Ecto neural progenitor cell (in vitro differentiated cells): ENCODE results near the gene PKLR.
A peak's percentile ranks its signal among the peaks of the same experiment; 100 is the strongest.
"Not testable (repeated sequence)": the region's sequence is repeated elsewhere in the genome, so short reads cannot be mapped to it uniquely, and the experiment has no call there.

Experiments
- DNase-seq: peaks from one replicate; pipeline ENCODE4 v3.0.0-alpha.2; 2018; ENCODE audit warnings: low spot score

The PKLR gene

GRCh38 chr1:155301342-155301841 is at the start of gene PKLR:
Gene PKLR (minus strand): TSS chr1:155301438. CDS start chr1:155301395, 43 bp downstream.
- DNase-seq: no peak

DNA sequence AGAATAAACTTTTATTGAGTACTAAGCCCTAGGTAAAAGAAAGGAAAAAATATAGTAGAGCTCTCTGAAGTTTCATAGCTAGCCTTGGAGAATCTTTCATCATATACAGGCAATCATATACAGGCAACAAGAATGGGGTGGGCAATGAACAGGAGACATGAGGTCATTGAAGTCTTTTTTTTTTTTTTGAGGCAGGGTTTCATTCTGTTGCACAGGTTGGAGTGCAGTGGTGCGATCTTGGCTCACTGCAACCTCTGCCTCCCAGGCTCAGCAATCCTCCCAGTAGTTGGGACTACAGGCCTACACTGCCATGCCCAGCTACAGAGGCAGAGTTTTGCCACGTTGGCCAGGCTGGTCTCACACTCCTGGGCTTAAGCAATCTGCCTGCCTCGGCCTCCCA is 41.6 kb upstream of the PKLR start:
- DNase-seq: no peak

- DNase-seq: no peak
Measured at GRCh38 chr1:155339515-155340097, 38.4 kb upstream of the PKLR start.

- DNase-seq: no peak
Measured at GRCh38 chr1:155334962-155335361, 33.7 kb upstream of the PKLR start.

GRCh38 chr1:155329980-155330598 is 28.9 kb upstream of the PKLR start:
- no peak for DNase-seq

- DNase-seq: not testable (repeated sequence)
Measured at GRCh38 chr1:155328856-155329255, 27.6 kb upstream of the PKLR start.

DNA sequence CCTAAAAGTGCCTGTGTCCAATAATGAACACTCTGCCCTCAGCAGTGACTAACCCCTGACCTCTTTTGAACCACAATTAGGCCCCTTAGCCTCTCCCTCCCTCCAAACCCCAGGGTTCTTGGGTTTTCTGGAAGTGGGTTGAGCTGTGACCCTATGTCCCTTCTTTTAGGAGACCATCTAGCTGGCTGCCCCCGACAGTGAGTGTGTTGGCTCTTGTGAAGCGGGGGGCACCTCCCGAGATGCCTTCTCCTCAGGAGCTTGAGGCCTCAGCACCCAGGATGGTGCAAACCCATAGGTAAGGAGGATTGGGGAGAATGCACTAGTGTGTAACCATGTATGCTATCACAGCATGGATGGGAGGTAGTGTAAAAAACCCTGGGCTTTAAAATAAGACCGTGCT is 26.7 kb upstream of the PKLR start:
- no peak for DNase-seq

- DNase-seq: no peak
Measured at GRCh38 chr1:155326631-155327037, 25.4 kb upstream of the PKLR start.

DNA sequence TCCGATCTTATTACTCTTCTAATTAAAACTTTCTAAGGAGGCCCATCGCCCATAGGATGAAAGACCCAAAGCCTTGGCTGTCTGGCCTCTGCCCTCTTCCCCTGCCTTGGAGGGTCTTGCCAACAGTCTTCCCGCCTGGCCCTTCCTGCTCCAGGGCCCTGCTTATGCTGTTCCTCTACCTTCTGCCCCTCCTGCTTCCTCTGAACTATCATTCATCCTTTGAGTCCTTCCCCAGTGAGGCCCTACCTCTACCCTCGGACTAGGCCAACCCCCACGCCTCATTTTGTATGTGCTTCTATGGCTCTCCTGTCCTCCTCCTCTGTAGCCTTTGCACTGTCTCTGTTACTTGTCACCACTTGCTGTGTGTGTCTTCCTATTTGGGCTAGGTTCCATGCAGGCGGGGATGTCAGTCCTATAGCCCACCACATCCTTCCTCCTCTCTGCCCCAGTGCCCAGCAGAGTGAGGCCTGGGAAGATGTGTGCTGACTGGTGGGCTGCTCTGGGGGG is 24.8 kb upstream of the PKLR start:
- DNase-seq: no peak

GRCh38 chr1:155325603-155325893 is 24.3 kb upstream of the PKLR start:
- no peak for DNase-seq

GRCh38 chr1:155324717-155325602 is 23.7 kb upstream of the PKLR start:
- DNase-seq: peak; percentile 83

DNA sequence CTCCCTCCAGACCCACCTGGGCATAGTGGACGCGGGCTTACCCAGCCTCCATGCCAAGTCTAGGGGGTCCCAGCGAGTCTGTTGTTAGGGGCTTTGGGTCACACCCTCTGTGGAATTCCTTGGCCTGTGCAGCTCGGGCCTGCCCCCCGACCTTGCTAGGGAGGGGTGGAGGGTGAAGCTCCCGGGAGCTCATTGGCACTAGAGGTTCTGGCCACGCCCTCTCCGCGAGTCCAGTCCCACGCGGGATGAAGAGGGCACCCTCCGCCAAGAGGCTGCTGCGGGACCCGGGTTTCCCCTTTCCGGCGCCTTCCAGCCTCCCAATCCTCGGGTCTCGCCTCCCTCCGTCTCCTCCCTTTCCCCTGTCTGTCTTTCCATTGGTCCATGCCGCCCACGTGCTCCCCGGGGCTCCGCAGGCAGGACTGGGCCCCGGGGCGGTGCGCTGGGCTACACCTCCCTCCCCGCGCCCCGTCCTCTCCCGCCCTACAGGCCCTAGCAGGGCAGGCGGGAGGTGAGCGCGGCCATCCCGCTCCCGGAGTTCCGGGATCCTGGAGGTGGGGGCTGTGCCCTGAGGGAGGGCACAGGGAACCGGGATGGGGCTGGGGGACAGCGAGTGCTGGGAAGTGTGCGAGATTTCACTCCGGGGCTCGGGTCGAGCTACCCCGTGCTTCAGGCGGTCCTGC is 22.9 kb upstream of the PKLR start:
- DNase-seq: peak; percentile 95

DNA sequence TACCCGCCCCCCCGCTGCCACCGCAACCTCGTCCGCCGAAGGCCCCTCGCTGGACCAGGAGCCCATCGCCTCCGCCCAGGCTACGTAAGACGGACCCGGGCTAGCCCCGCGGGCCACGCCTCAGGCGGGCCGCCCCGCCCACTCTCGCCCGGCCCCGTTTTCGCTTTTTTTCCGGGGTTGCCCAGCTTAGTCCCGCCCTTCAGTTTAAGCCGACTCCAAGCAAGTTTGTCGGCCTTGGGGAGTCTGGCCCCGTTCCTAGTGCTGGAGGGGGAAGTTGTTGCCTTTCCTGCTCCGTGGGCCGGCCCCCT is 22.4 kb upstream of the PKLR start:
- peak; percentile 92 for DNase-seq

GRCh38 chr1:155322953-155323728 is 21.9 kb upstream of the PKLR start:
- DNase-seq: peak; percentile 97

- DNase-seq: no peak
Measured at GRCh38 chr1:155322571-155322952, 21.3 kb upstream of the PKLR start.

GRCh38 chr1:155321639-155322503 is 20.6 kb upstream of the PKLR start:
- no peak for DNase-seq

GRCh38 chr1:155320661-155321617 is 19.7 kb upstream of the PKLR start, which contains the start of gene RUSC1:
Gene RUSC1 (plus strand): TSS chr1:155320894. CDS start chr1:155321774, 880 bp downstream.
- DNase-seq: peak; percentile 85

- DNase-seq: no peak
Measured at GRCh38 chr1:155320252-155320651, 19.0 kb upstream of the PKLR start.

GRCh38 chr1:155319536-155319935 is 18.3 kb upstream of the PKLR start:
- DNase-seq: no peak
